GM21526 (cell line): ENCODE measurements around the gene IFT57.

Experiments used
- ATAC-seq: cut with Tn5 transposase; IDR thresholded peaks from one replicate; pipeline ENCODE4 v1.9.1; 2021; ENCODE audit warnings: moderate library complexity; ENCODE audit not compliant: unreplicated experiment, low FRiP score

The IFT57 gene

DNA sequence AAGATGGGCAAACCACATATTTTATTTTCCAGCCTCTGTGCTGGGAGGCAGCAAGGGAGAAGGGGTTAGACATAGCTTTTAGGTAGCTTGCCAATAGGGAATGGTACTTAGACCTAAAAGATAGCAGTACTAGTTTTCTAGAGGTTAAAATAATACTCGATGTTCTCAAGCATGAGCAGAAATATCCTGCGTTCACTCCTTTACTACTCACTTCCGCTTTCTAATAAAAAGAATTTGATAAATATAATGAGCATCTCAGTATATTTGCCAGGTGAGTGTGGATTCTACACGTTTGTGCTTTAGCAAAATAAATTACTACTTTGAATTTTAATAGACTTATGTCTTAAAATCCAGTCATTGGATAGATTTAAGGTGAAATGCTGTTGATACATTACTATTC lies 92.0 kb downstream of the IFT57 start:
- ATAC-seq, result no peak

DNA sequence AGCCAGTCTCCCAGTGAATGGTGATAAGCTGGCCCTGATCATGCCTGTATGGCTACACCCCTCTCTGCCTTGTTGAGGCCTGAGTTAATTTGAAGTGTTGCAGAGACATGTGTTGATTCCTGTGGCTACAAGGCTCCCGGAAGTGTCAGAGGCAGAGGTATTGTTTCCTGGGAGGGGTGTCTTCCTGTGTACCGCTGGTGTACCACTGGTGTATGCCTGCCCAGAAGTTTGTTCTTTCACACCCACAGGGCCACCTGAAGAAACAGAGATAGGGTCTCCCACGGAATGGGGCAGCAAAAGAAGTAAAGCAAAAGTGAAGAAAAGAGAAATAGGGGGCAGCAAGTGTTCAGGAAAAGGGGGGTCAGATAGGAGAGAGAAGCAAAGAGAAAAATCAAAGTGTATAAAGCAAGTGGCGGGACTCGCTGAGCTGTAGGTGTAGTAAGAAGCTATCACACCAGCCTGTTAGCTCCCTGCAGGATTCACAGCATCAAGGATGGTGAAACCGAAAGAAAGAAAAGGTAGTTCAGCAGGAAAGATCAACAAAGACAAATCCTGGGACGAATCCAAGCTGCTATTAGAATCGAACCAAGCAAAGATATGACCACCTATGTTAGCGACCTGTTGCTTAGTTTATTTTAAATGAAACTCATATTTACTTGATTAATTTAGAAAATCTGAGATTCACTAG lies 94.8 kb downstream of the IFT57 start:
- ATAC-seq, result no peak

DNA sequence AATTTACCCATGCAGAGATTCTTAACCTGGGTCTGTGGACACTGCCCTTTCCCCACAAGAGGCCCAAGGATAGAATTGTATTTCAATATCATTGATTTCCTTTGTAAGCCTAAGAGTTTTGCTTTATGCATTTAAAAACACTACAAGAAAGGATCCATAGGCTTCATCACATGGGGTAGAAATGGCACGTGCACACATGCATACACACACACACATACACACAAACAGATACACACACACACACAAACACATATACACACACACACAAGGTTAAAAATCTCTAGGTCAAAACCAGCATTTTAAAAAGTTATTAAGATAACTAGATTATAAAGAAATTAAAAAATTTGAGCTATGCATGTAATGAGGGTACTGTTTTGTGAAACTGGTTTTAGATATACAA lies 95.9 kb downstream of the IFT57 start:
- no peak for ATAC-seq

DNA sequence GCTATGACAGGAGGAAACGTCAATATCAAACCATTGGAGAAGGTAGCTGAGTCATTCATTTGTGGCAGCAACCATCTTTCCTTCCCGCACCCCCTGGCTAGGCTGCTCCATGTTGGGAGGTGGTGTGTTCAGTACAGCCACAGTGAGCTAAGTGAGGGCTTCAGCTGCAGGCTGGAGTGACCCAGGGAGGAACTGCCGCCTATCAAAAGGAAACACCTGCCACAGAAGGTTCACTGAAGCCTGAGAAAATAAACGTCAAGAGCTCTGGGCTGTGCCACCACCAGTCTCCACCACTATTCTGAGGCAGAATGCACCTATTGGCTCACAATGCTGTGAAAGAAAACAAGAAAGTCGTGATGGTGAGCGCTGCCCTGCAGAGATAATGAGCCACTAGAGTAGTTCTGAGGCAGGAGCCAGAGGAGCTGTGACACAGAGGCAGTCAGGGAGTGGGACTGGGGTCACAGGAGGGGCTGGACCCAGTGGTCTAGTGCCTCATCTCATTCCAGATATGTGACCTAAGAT lies 96.6 kb downstream of the IFT57 start:
- ATAC-seq, result peak; percentile 50

DNA sequence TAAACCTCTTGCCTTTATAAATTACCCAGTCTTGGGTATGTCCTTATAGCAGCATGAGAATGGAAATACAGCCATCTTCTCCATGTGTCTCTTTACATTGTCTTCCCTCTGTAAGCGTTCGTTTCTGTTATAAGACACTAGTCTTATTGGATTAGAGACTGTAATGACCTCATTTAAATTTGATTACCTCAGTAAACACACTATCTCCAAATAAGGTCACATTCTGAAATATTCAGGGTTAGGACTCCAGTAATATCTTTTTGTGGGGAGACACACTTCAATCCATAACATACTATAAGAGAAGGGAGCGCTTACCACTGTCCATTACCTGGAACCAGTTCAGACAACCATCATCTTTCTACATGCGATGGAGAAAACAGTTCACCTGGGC lies 97.1 kb downstream of the IFT57 start:
- peak; percentile 0 for ATAC-seq

DNA sequence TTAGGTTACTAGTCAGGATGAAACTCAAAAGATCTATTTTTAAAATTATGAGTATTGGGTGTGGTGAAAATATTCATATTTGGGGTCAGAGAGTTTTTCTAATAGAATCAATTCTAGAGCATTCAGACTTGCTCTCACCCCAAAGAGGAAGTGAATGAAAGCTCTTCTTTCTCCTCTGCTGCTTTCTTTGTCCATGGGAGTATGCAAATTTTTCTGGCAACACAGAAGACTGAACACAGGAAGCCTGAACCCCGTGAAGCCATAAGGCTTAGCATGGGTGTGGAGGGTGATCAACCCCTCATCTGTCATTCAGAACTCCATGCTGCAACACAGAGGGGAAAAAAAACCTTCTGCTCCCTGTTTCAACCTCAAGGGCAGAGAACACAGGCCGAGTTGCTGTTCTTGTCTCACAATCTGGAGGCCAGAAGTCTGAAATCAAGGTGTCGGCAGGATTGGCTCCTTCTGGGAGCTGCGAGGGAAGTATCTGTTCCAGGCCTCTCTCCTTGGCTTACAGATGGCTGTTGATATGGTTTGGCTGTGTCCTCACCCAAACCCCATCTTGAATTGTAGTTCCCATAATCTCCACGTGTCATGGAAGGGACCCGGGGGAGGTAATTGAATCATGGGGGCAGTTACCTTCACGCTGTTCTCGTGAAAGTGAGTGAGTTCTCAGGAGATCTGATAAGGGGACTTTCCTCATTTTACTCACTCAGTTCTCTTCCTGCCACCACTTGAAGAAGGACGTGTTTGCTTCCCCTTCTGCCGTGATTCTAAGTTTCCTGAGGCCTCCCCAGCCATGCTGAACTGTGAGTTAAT lies 97.7 kb downstream of the IFT57 start:
- peak; percentile 79 for ATAC-seq

DNA sequence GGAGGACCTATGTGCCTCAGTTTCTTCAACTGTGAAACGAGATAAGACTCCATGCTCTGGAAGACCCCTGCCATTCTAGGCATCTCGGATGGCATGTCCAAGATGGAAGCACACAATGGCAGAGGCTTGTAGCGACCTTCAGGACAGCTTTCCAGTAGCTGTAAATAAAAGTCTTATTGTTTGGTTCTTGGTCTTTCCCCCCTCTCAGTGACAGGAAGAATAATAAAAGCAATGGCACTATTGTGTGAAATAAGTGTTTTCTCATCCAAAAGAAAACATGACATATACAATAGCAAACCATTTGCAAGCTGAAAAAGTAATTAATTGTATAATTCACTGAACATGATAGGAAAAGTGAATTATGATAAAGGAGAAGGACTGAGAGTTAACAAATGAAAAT lies 98.9 kb downstream of the IFT57 start:
- ATAC-seq, result no peak

DNA sequence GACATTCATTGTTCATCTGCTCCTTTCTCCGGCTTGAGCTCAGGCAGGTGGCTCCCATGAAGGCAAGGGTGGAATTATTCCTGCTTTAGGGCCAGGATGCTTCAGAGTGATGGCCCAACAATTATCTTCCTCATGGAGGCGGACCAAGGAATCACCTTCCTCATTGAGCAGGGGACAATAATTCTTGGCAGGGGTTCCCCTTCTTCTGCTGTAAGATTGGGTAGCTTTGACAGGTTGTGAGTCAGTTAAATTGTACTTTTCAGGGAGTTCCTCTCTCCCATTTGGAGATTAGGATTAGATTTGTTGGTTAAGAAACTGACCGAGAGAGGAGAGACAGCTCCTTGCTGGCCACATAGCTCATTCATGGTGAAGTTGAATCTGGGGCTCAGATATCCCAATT lies 99.9 kb downstream of the IFT57 start:
- no peak for ATAC-seq

DNA sequence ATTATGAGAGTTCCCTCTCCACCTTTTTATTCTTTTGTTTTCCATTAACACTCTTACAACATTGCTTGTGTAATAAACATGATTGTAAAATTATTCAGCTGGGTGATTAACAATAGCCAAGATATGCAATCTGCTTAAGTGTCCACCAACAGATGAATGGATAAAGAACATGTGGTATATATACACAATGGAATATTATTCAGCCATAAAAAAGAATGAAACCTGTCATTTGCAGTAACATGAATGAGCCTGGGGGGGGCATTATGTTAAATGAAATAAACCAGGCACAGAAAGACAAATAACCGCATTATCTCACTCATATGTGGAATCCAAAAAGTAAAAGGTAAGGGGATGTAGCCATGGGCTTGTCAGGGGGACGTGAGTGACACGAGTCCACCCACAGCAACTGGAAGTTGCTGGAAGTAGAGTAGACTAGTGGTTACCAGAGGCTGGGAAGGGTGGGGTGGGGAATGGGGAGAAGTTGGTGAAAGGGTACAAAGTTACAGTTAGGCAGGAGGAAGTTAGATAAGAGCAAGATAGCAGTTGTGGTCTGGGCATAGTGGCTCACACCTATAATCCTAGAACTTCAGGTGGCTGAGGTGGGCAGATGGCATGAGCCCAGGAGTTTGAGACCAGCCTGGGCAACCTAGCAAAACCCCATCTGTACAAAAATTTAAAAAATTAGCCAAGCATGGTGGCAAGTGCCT lies 102.7 kb downstream of the IFT57 start:
- ATAC-seq, result no peak

DNA sequence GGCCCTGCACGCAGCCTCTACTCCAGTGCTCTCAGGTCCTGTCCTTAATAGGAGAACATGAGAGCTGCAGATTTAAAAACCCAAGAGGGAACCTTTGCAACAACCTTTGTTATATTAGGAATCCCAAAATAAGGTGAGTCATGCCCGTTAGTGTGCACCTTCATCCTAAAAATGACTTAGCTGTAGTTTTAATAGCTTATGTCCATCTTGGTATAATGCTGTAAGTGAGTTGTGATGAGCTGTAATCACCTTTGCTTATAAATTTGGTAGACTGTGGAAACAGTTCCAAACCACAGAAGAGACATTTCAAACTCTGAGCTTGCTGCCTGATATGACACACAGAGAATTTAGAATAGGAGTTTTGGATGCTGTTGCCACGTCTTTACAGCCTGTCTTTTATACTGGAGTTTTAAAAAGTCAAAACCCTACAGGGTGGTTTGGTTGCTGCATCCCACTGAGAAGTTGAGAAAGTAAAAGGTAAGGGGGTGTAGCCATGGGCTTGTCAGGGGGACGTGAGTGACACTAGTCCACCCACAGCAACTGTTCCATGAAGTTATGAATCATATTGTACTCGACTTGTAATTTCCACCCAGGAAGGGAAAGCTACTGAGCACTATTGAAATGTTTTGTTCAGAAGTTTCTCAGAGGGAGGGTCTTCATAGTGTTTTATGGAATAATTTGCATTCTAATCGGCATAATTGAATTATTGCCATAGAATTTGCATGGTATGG lies 104.0 kb downstream of the IFT57 start:
- no peak for ATAC-seq

DNA sequence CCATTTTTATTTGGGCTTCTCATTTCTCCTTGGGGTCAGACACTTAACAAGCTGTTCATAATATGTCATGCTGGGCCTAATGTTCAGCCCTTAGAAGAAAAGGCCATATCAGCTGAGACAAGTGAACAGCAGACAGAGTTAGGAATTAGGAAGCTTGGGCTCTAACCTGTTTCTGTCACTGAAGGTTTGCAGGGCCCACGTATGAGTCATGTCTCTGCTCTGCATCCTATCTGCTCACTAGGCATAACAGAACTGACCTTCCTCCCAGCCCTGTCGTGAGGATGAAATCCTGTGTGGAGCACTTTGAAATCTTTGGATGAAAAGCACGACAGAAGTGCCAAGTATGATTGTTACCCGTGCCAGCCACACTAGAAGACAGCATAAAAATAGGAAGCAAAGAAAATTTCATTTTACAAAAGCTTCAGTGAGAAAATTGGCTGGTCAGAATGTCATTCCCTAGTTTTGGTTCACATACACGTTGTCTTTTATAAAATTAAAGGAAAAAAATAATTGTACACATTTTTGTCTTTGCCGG lies 104.9 kb downstream of the IFT57 start:
- no peak for ATAC-seq

DNA sequence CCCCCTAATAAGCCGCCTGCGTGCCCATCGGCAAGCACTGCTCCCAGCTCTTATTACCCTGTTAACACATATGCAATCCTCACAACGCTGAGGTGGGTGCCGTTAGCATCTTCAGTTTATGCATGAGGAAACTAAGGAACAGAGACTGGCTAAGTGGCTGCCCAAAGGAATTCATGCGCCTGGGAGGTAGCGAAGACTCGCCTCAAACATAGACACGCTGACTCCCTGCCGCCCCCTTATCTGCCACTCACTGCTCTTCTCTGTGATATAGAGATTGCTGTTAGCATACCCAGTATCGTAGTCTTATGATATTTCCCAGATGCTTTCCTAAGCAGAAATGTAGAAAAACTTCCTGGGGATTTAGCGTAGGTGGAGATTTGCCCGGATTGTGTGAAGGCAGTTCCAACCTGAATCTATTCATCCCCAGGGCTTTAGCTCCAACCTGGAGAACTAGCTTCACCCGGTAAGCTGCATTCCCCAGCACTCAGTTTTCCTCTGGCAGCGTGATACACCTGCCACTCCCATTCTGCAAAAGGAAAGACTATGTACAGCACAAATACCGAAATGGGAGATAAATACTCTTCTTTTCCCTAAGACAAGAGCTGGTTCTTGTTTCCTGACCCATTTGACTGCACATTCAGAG lies 107.7 kb downstream of the IFT57 start:
- ATAC-seq, result no peak

DNA sequence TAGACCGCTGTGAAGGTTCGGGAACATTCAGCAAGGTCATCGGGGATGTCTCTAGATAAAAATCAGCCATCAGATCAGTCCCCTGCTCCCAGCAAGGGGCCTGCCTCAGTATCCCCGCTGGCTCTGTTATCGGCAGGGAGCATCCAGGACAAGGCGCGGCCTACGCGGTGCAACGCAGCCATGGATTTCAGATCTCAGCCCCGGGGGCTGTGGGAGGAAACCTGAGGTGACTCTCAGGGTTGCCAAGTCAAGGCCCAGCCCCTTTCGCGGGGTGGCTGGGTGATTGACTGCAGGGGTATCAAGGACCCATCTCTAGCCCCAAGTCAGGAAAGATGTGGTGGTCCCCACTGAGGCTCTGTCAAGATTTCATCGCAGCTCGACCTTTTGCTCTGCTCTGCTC lies 108.2 kb downstream of the IFT57 start:
- ATAC-seq, result no peak

DNA sequence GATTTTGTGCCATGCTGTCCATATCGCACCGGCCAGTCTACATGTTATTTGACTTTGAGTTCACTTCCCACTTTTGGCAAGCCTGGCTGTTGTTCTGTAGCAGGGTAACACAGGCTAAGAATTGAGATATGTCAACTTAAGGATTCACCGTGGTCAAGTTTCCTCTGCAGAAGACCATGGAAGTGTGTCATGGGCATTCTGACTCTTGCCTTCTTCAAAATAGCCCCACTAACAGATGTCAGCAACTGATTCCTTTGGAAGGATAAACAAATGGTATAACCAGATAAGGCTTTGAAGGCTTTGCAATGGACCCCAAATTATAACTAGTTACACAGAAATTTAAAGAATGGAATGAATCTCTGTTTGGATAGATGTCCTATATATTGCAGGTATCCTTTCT lies 111.3 kb downstream of the IFT57 start:
- no peak for ATAC-seq
